Measurements from ENCODE around the gene ABCB4.

Gene ABCB4

DNA sequence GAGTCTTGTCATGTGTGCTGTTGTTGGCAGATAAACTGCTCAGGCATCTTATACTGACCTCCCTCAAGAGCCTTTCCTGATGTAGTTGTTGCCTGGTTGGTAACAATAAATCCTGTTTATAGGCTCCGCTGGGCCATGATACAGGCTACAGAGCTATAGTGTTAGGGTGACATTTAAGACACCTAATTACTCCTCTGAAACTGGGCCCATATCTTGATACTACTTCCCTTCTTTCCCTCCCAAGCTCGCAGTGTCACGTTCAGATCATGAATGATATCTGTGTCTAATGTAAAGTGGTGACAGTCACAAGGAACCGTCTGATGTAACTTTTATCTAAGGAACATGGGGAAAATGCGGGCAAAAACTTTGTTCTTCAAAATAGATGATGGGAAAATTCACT lies 94.6 kb downstream of the ABCB4 start:
- TF ChIP-seq CTCF (IDR thresholded peaks at IDR 0.05) = no peak

DNA sequence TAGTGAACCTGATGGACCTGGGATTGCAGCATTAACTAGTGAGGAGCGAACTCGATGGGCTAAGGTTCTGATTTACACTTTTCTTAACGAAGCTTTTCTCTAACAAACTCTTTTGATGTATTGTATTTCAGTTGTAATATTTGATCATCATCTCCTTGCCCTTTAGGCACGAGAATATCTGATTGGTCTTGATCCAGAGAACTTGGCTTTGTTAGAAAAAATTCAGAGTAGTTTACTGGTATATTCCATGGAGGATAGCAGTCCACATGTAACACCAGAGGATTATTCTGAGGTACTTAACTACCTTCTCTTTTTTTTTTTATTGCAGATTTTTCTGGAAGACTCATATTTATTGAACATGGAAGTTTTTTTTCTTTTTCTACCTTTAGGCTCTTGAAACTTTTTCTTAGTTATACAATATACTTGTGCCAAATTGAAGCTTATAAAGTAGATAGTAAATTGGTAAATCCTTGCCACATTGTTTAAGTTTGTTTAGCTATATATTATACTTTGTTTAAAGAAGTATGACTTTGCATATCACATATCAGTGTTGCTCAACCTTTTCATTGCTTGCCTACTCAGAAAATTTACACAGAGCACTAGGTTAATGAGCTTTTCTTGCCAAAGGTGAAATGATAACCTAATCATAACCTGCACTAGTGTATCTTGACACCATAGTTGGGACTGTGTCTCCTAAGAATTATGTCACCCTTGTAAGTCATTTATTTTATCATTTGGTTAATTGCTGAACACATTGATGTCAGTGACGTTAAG lies 99.6 kb downstream of the ABCB4 start:
- TF ChIP-seq CTCF (IDR thresholded peaks at IDR 0.05) = no peak

GRCh38 chr7:87370660-87371180 lies 104.8 kb downstream of the ABCB4 start:
- no peak for TF ChIP-seq CTCF (IDR thresholded peaks at IDR 0.05)

DNA sequence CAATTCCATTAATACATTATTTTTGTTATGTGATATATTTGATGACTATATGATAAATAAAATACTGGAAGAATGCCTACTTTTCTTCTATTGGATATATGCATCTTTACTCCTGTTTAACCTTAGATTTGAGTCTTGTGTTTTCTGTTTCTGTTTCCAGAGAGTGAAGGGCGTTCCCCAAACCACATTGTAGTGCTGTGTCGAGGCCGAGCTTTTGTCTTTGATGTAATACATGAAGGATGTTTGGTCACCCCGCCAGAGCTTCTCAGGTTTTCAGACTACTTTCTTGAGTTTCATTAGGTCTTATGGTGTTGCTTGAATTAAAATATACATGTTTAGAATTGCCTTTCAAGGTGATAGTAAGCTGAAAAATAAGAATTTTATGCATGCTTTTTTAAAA lies 106.3 kb downstream of the ABCB4 start:
- no peak for TF ChIP-seq CTCF (IDR thresholded peaks at IDR 0.05)

DNA sequence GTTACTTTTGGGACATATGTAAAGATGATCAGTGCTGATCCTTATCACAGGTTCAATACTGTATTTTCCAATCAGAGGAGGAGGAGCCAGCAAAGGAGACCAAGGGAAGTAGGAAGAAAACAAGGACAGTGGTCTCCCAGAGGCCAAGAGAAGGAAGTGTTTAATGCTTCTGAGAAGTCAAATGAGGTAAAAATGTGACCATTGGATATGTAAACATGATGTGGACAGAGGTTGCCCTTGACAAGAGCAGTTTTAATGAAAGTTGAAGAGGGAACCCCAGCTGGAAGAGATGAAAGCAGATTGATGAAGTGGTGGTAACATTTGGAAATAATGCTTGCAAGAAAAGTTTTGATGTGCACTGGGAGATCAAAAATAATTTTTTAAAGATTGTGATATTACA lies 111.2 kb downstream of the ABCB4 start:
- TF ChIP-seq CTCF (IDR thresholded peaks at IDR 0.05) = no peak

- no peak for TF ChIP-seq CTCF (IDR thresholded peaks at IDR 0.05)
Observed at GRCh38 chr7:87363342-87363741, 112.1 kb downstream of the ABCB4 start.

GRCh38 chr7:87361320-87361719 lies 114.2 kb downstream of the ABCB4 start:
- TF ChIP-seq CTCF (IDR thresholded peaks at IDR 0.05) = no peak
